Suprapubic skin (tissue), 4 donors: ENCODE results near the gene AQP12A.

Source experiments
- CTCF ChIP-seq, 2 donors: fragments of 200-600 bp in 1 of 2; fragments of 450-650 bp in 1 of 2; sonication (generic) in 1 of 2; IDR thresholded peaks; one replicate each; pipeline ENCODE4 v1.5.1; 2016 to 2019; ENCODE audit warnings: antibody characterized with exemption in 2 of 2, mild to moderate bottlenecking in 1 of 2, moderate library complexity in 1 of 2
- EP300 ChIP-seq: sonication (generic); formaldehyde crosslinking; IDR thresholded peaks from one replicate; pipeline ENCODE4 v1.6.1; 2017; ENCODE audit warnings: antibody characterized with exemption
- POLR2AphosphoS5 ChIP-seq, 3 donors: sonication (generic); formaldehyde crosslinking; IDR thresholded peaks; one replicate each; pipeline ENCODE4 v1.6.1; 2017; ENCODE audit warnings: antibody characterized with exemption in 3 of 3

- no peak for TF ChIP-seq EP300
- TF ChIP-seq CTCF (IDR thresholded peaks at IDR 0.05) = no peak
- TF ChIP-seq POLR2AphosphoS5 (IDR thresholded peaks at IDR 0.05) = no peak
These were observed 22.5 kb downstream of the AQP12A start for GRCh38 chr2:240713928-240714746.
